ENCODE results near the gene PKD1L1.

Gene PKD1L1

DNA sequence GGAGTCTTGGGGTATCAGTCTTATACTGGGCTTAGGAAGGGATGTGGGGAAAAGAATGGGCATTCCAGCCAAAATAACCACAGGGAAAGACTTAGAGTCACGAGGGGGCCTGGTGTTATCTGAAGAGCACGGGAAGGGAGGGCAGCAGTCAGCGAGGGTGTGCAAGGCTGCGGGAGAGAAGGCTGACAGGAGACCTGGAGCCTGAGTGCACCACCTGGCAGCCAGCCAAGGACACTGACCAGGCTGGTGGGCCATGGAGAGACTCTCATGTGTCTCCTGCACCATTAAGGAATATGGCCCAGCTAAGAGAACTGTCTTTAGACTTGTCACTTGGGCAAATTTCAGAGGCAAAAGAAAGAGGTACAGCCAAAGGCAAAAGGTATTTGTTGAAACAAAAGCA lies 69.6 kb downstream of the PKD1L1 start:
- no peak for TF ChIP-seq ESRRG (CRISPR knock-in tag; IDR thresholded peaks at IDR 0.05)
- TF ChIP-seq ZNF70 (CRISPR knock-in tag; IDR thresholded peaks at IDR 0.05), result no peak
- no peak for TF ChIP-seq CSDC2 (CRISPR knock-in tag; IDR thresholded peaks at IDR 0.05)
- no peak for TF ChIP-seq ARNTL (CRISPR knock-in tag; IDR thresholded peaks at IDR 0.05; ENCODE audit: borderline replicate concordance, low read depth)
- no peak for TF ChIP-seq ZFP30 (CRISPR knock-in tag; IDR thresholded peaks at IDR 0.05)
- no peak for TF ChIP-seq RARB (CRISPR knock-in tag; IDR thresholded peaks at IDR 0.05)
- TF ChIP-seq, protein P1, sequence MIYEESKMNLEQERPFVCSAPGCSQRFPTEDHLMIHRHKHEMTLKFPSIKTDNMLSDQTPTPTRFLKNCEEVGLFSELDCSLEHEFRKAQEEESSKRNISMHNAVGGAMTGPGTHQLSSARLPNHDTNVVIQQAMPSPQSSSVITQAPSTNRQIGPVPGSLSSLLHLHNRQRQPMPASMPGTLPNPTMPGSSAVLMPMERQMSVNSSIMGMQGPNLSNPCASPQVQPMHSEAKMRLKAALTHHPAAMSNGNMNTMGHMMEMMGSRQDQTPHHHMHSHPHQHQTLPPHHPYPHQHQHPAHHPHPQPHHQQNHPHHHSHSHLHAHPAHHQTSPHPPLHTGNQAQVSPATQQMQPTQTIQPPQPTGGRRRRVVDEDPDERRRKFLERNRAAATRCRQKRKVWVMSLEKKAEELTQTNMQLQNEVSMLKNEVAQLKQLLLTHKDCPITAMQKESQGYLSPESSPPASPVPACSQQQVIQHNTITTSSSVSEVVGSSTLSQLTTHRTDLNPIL (CRISPR knock-in tag; IDR thresholded peaks at IDR 0.05; ENCODE audit: low read depth), result no peak
- TF ChIP-seq ZFP3 (CRISPR knock-in tag; IDR thresholded peaks at IDR 0.05), result no peak
- TF ChIP-seq SNAI2 (CRISPR knock-in tag; IDR thresholded peaks at IDR 0.05), result no peak
- TF ChIP-seq PATZ1 (CRISPR knock-in tag; IDR thresholded peaks at IDR 0.05; ENCODE audit: borderline replicate concordance), result no peak
- TF ChIP-seq BACH2 (CRISPR knock-in tag; IDR thresholded peaks at IDR 0.05; ENCODE audit: borderline replicate concordance), result no peak
- no peak for ATAC-seq

- no peak for ATAC-seq
- TF ChIP-seq ZC3H10 (CRISPR knock-in tag; IDR thresholded peaks at IDR 0.05) (no peak), ESRRG (CRISPR knock-in tag; IDR thresholded peaks at IDR 0.05) (no peak), PPARA (CRISPR knock-in tag; IDR thresholded peaks at IDR 0.05; ENCODE audit: borderline replicate concordance) (no peak), ZNF70 (CRISPR knock-in tag; IDR thresholded peaks at IDR 0.05) (no peak), TOX (CRISPR knock-in tag; IDR thresholded peaks at IDR 0.05; ENCODE audit: borderline replicate concordance) (no peak), BACH2 (CRISPR knock-in tag; IDR thresholded peaks at IDR 0.05; ENCODE audit: borderline replicate concordance) (no peak), RARB (CRISPR knock-in tag; IDR thresholded peaks at IDR 0.05) (no peak), ZNF565 (CRISPR knock-in tag; conservative IDR thresholded peaks at IDR 0.05; ENCODE audit: low read depth) (no peak), GLIS3 (CRISPR knock-in tag; IDR thresholded peaks at IDR 0.05) (no peak), ZFP30 (CRISPR knock-in tag; IDR thresholded peaks at IDR 0.05) (no peak), TSHZ2 (CRISPR knock-in tag; IDR thresholded peaks at IDR 0.05) (no peak), PATZ1 (CRISPR knock-in tag; IDR thresholded peaks at IDR 0.05; ENCODE audit: borderline replicate concordance) (no peak), ARNTL (CRISPR knock-in tag; IDR thresholded peaks at IDR 0.05; ENCODE audit: borderline replicate concordance, low read depth) (no peak), CSRNP3 (CRISPR knock-in tag; IDR thresholded peaks at IDR 0.05) (no peak), POU6F1 (CRISPR knock-in tag; IDR thresholded peaks at IDR 0.05; ENCODE audit: borderline replicate concordance, low read depth) (no peak), ZNF8 (CRISPR knock-in tag; IDR thresholded peaks at IDR 0.05) (no peak), SNAI2 (CRISPR knock-in tag; IDR thresholded peaks at IDR 0.05) (no peak), CSDC2 (CRISPR knock-in tag; IDR thresholded peaks at IDR 0.05) (no peak), ISL1 (CRISPR knock-in tag; IDR thresholded peaks at IDR 0.05) (no peak)
- TF ChIP-seq, protein P1 (CRISPR knock-in tag; IDR thresholded peaks at IDR 0.05; ENCODE audit: low read depth), result no peak
Observed at GRCh38 chr7:47877336-47877735, 70.9 kb downstream of the PKD1L1 start.
